DMS 273 (cell line): ENCODE measurements around the gene EML5.
"Not testable (repeated sequence)": the region's sequence is repeated elsewhere in the genome, so short reads cannot be mapped to it uniquely, and the experiment has no call there.

ENCODE experiments used
- DNase-seq: peaks from one replicate; lab custom pipeline; 2025; ENCODE audit not compliant: unreplicated experiment; lab: John Stamatoyannopoulos, UW

The EML5 gene

DNA sequence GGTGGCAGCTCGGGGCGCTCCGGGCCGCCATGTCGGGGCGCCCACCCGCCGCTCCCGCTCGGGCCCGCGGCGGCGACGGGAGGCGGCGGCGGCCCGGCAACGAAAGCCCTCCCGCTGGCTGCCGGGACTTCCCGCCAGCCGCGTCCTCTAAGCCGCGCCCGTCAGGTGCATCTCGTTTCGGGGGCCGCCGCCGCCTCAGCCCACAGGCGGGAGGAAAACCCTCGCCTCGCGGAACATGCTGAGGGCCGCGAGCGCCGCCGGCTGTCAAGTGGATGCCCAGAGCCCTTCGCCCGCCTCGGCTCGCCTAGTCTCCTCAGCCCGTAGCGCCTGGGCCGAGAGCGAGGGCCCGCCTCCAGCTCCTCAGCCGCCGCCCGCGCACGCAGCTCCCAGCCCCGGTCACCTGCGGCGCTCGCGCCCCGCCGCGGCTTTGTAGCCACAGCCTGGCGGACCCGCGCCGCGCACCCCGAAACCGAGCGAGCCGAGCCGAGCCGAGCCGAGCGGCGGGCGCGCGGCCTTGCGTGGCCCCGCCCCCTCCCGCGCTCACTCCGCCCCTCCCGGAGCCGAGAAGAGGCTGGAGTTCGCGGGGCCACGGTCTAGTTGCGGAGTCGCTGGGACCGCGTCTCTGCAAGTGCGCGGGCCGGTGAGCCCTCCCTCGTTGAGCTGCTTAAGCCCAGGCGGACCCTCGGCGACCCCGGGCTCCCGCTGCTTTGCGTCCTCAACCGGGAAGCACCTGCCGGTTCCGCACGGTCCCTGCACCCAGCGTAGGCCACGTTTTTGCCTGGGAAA, at the start of gene EML5:
TSS of gene EML5 (minus strand) at position 481 of the 786 bp plus-strand sequence. CDS start at position 31, 450 bp downstream.
- peak; percentile 95 for DNase-seq

DNA sequence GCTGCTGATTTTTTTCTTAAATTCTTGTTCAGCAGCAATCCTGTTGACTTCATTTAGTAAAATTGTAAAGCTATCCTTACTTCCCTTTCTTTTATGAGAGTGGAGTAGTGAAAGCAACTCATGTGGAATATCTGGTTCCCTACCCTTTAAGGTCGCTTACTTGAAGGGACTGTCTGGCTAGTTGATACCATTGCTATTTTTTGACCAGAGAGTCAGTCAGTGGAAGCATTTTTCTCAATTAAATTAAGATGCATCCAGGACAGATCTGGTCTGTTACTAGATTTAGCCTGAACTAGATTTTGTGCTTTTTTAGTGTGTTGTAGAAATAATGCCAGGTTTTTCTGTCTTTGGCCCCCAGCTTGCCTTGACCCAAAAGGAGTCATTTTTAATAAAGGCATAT, 49.7 kb upstream of the EML5 start:
- DNase-seq: no peak

DNA sequence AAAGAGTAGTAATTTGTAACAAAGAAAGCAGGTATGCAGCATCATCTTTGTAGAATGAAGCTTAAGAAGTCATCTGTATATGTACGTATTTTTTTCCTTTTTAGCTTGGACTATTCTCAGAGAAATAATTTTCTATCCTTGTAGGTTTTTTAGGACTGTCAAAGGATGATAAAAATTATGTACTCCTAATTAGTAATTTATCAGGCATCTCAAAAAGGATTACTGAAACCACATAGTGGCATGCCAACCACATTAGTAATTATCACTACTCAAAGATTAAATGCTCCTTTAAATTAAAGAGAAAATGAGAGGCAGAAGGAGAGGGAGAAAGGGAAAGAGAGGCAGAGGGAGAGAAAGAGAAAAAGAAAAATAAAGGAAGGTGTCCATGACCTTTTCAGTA, 49.0 kb upstream of the EML5 start:
- no peak for DNase-seq

- no peak for DNase-seq
These were observed 48.2 kb upstream of the EML5 start for GRCh38 chr14:88840926-88841325.

- no peak for DNase-seq
These were observed 45.3 kb upstream of the EML5 start for GRCh38 chr14:88838015-88838414.

GRCh38 chr14:88837495-88837894, 44.7 kb upstream of the EML5 start:
- DNase-seq: no peak

- no peak for DNase-seq
These were observed 42.9 kb upstream of the EML5 start for GRCh38 chr14:88835661-88836060.

DNA sequence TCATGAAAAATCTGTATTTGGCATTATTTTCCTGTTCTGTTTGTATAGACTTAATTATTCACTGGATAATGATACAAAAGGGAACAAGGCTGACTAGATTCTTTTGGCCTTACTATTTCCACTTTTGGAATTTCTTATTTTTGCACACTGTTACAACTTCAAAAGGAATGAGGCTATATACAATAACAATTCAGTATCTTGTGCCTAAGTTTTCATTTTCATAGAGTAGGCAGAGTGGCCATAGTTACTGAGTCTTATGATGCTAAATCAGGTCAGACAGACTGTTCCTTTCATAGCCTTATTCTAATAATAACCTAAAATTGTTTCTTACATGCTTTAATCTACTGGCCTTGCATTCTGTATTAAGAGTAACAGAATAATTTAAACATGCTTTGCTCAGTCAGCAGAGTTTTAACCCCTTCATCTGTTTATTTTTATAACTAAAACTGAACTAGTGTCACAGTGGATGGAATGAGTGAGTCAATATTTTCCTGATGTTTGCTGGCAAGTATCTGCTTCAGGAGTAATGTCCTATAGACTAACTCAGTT, 42.2 kb upstream of the EML5 start:
- peak; percentile 37 for DNase-seq

GRCh38 chr14:88831284-88831683, 38.5 kb upstream of the EML5 start:
- peak; percentile 65 for DNase-seq

DNA sequence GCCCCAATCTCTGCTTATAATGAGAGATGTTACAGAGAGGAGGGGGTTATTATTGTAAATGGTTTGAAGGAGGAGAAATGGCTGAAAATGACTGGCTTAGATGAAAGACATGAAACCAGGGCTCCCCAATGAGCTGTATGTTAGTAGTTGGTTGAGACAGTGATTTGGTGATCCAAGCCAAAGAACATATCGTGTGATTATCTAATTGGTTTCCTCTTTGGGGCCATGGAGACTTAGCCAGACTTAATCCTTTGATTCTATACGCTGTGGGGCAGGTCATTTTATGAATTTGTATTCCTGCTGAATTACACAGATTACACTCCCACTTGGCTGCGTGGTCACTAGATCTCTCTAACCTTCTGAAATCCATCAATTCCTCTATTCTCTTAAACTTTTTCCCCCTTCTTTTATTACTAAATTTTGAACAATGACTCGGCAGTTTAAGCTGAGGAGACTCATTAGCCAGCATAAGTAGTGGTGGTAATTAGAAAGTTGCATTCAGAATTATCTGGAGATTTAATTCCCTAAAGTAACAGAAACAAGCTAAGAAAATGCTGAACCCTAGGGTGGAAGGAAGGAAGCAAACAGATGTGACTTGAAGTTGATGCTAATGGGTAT, 37.0 kb upstream of the EML5 start:
- peak; percentile 58 for DNase-seq

DNA sequence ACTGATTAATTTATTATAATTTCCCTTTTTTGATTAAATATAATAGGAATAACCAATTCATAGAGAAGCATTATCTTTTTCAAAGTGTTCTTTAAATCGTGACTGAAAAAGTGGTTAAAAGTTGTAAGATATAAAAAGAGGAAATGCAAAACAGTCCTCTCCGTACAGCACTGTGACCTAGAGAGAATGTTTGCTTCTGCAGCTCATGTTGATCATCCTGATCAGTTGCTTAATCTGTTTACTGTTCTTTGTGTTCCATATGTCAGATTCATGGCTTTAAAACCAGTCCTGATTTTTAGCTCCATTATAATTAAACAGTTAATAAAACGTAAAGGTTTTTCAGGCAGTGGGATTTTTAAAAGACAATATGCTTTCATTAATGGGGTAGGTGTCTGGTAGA, 36.4 kb upstream of the EML5 start:
- peak; percentile 33 for DNase-seq

- peak; percentile 29 for DNase-seq
These were observed 32.8 kb upstream of the EML5 start for GRCh38 chr14:88825503-88825902.

DNA sequence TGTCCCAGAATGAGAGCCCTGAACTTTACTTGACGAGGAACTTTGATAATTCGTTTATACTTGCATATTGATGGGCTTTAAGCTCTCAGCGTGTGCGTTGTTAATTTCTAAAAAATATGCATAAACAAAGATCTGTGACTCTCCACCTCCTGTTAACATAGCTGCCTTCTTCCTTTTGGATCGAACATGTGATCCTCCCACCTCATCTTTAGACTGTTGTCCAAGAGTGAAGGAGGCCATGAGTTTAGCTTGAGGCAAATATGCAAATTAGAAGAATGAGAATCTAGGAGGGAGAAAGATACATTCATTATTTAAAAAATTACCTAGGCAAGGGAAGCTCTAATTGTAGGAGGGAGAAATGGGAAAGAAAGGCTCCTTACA, 32.3 kb upstream of the EML5 start:
- peak; percentile 53 for DNase-seq

GRCh38 chr14:88824314-88825077, 31.7 kb upstream of the EML5 start, which contains the start of gene TTC8:
Gene TTC8 (plus strand): TSS chr14:88824651. CDS start chr14:88824708, 57 bp downstream.
- peak; percentile 95 for DNase-seq

DNA sequence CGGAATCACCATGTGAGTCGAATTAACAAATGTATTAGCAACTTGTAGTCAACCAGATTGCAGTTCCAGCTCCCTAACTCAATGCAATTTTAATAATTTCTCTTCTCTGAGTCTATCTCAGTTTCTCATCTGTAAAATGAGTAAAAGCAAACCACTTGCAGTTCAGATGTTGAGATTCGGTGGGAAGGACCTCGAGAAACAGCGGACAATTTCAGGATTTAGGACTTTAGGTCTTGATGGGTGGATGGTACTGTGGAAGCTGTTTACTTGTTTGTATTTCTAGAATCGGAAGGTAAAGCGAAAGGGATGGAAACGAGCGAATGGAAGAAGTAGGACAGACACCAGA, 31.2 kb upstream of the EML5 start:
- no peak for DNase-seq

- no peak for DNase-seq
These were observed 29.1 kb upstream of the EML5 start for GRCh38 chr14:88821888-88822287.

- no peak for DNase-seq
These were observed 28.6 kb upstream of the EML5 start for GRCh38 chr14:88821378-88821777.

DNA sequence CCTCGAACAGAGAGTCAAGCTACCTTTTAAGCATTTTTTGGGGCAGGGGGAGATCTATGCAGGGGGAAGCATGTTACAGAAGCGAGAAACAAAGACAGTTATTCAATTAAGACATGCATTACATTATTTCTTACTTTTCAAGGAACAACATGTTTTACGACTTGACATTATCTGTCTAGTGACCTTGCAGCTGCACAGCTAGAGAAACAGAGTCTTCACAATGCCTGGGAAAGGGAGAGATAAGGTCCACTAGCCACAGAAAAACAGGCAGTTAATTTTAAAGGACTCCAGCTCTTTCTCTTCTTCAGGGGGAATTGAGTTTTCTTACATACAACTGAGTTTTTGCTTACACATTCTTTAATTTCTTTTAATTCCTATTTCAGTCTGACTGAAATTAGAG, 26.9 kb upstream of the EML5 start:
- not testable (repeated sequence) for DNase-seq

- DNase-seq: no peak
These were observed 25.3 kb upstream of the EML5 start for GRCh38 chr14:88818018-88818417.

DNA sequence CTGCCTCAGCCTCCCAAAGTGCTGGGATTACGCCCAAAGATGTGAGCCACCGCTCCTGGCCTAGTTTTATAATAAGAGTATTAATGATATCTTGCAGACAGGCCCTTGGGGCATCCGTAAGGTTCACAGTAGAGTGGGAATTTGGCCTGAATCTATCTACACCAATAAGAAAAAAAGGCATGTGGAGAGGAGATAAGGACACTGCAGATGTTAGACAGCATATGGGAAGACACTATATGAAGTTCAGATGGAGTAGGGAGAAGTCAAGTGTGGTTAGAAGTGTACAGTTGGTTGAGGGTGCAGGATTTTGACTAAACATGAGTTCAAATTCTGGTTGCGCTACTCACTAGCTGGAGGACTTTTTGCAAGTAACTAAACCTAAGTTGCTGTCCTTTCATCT, 23.2 kb upstream of the EML5 start:
- no peak for DNase-seq

DNA sequence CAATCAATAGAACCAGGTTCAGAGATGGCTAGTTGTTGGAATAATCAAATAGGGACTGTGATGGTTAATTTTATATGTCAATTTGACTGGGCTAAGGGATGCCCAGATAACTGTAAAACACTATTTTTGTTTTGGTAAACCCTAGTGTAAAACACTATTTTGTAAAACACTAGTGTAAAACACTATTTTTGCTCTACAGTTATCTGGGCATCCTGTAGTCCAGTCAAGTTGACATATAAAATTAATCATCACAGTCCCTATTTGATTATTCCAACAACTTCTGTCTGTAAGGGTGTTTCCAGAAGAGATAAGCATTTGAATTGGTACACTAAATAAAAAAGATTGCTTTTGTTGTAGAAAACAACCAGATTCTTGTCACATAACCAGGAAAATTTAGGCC, 15.6 kb upstream of the EML5 start:
- DNase-seq: no peak

DNA sequence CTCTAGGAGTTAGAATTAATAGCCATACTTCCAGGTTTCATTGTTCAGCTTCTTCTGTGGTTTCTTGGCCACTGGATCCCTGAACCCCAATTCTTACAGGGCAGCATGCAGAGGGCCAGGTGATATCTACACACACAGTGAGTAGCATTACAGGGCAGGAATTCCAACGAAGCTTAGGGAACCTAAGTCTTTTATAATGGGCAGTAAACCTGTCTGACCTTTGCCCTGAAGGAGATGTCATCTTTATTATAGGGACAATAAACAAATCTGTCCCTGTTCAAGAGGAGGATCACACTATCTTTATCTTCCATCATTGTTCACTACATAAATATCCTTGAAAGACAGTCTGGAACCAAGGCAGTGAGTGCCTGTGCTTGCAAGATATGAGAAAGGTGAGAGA, 11.7 kb upstream of the EML5 start:
- DNase-seq: no peak
